Hepatocyte (in vitro differentiated cells): ENCODE measurements around the gene RHEBL1. TPM values are rescaled to one million over a fixed set of nuclear protein-coding genes. Genes with fewer than 3 reads are reported as not detected.

Experiments
- DNase-seq: peaks from one replicate; pipeline ENCODE4 v3.0.0-alpha.2; 2016; ENCODE audit warnings: low spot score
- H2AFZ ChIP-seq: fragments of 200-600 bp; sonication (generic); 2 replicates; pipeline ENCODE4 v1.6.0; 2016; ENCODE audit warnings: antibody characterized with exemption, mild to moderate bottlenecking
- H3K27ac ChIP-seq: fragments of 200-600 bp; sonication (generic); 2 replicates; pipeline ENCODE4 v1.5.1; 2016; ENCODE audit warnings: mild to moderate bottlenecking
- H3K27me3 ChIP-seq: fragments of 200-600 bp; sonication (generic); 2 replicates; pipeline ENCODE4 v1.6.1; 2016
- H3K36me3 ChIP-seq: fragments of 200-600 bp; sonication (generic); replicated peaks from 2 replicates; pipeline ENCODE4 v1.5.1; 2016; ENCODE audit warnings: low read depth; ENCODE audit not compliant: insufficient read depth
- H3K4me1 ChIP-seq: fragments of 200-600 bp; sonication (generic); 2 replicates; pipeline ENCODE4 v1.5.1; 2016; ENCODE audit warnings: mild to moderate bottlenecking, moderate library complexity; ENCODE audit not compliant: insufficient read depth
- H3K4me2 ChIP-seq: fragments of 200-600 bp; sonication (generic); 2 replicates; pipeline ENCODE4 v1.6.0; 2016
- H3K4me3 ChIP-seq: fragments of 200-600 bp; sonication (generic); 2 replicates; pipeline ENCODE4 v1.5.1; 2016; ENCODE audit warnings: mild to moderate bottlenecking
- H3K79me2 ChIP-seq: fragments of 200-600 bp; sonication (generic); 2 replicates; pipeline ENCODE4 v1.6.0; 2017; ENCODE audit warnings: mild to moderate bottlenecking
- H3K9me2 ChIP-seq: fragments of 200-600 bp; sonication (generic); replicated peaks from 2 replicates; pipeline ENCODE4 v1.6.0; 2017; ENCODE audit warnings: mild to moderate bottlenecking; ENCODE audit not compliant: insufficient read depth
- H3K9me3 ChIP-seq: fragments of 200-600 bp; sonication (generic); 2 replicates; pipeline ENCODE4 v1.5.1; 2016; ENCODE audit warnings: low read depth, mild to moderate bottlenecking
- H4K20me1 ChIP-seq: fragments of 200-600 bp; sonication (generic); 2 replicates; pipeline ENCODE4 v1.6.0; 2016; ENCODE audit warnings: mild to moderate bottlenecking; ENCODE audit not compliant: insufficient read depth, poor library complexity, severe bottlenecking
- EZH2 ChIP-seq: fragments of 200-600 bp; sonication (generic); IDR thresholded peaks from 2 replicates; pipeline ENCODE4 v1.6.1; 2016; ENCODE audit warnings: antibody characterized with exemption, mild to moderate bottlenecking, borderline replicate concordance
- EZH2phosphoT487 ChIP-seq: fragments of 200-600 bp; sonication (generic); IDR thresholded peaks from one replicate; pipeline ENCODE4 v1.6.1; 2018; ENCODE audit warnings: antibody characterized with exemption, mild to moderate bottlenecking, low read depth, moderate library complexity; ENCODE audit not compliant: unreplicated experiment, severe bottlenecking
- WGBS: methylation state at CpG from one replicate; pipeline ENCODE4 v1.1.6; 2016; ENCODE audit warnings: low lambda C conversion rate; ENCODE audit errors: missing lambda C conversion rate; 5-methylcytosine and 5-hydroxymethylcytosine counted together
- polyA plus RNA-seq: library from polyadenylated mRNA; unstranded; fragments of >200 nt; fragmentation: Nextera tagmentation; extraction: Ambion mirVana; gene quantifications from 2 replicates; pipeline ENCODE4 v1.2.1, GENCODE V29; 2016
- total RNA-seq: library from RNA; depleted of rRNA; stranded (reverse); fragments of >200 nt; gene quantifications from 2 replicates; pipeline ENCODE4 v1.2.3, GENCODE V29; 2014
- TF ChIP-seq, protein P1 (sequence below): fragments of 200-600 bp; sonication (generic); IDR thresholded peaks from 2 replicates; pipeline ENCODE4 v1.5.1; 2016; ENCODE audit warnings: antibody characterized with exemption, mild to moderate bottlenecking; ENCODE audit not compliant: poor library complexity

Gene RHEBL1
- total and polyA plus RNA-seq, 2 experiments from 2014 or later = 0.30 TPM; not detected in 1

DNA sequence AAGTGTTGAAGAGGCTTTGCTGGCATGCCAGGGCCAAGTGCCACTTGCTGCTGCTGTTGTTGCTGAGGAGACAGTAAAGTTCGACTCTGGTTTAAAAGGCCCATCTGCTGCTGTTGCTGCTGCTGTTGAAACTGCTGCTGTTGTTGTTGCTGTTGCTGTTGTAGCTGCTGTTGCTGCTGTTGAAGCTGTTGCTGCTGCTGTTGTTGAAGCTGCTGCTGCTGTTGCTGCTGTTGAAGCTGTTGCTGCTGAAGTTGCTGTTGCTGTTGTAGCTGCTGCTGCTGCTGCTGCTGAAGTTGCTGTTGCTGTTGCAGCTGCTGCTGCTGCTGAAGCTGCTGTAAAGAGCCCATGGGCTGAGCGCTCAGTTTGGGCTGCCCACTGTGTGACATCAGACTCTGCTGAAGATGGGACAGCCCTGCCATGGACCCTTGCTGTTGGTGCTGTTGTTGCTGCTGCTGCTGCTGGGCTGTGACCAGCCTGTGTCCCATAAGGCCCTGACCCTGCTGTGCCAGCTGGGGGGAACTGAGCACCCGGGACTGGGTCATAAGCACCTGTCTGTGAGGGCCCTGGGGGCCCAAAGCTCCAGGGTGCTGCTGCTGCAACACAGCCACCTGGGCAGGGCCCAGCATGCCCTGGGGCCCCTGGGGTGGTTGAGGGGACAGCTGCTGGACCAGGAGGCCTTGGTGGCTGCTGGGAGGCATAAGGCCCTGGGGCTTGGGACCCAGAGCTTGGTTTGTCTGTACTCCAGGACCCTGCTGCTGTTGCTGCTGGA, 36.9 kb downstream of the RHEBL1 start:
- H3K27ac ChIP-seq = no peak overlapping the region
- H3K9me2 ChIP-seq = no peaks in the 10 kb centered on the region
- H4K20me1 ChIP-seq = no peaks in the 10 kb centered on the region
- no peaks in the 10 kb centered on the region for H3K9me3 ChIP-seq
- no peak overlapping the region for H2AFZ ChIP-seq
- no peaks in the 10 kb centered on the region for H3K79me2 ChIP-seq
- H3K4me3 ChIP-seq = no peak overlapping the region
- 97% methylated on average over 3 of the region's 3 CpGs for WGBS
- TF ChIP-seq EZH2 (no peak), EZH2phosphoT487 (no peak)
- TF ChIP-seq, protein P1, sequence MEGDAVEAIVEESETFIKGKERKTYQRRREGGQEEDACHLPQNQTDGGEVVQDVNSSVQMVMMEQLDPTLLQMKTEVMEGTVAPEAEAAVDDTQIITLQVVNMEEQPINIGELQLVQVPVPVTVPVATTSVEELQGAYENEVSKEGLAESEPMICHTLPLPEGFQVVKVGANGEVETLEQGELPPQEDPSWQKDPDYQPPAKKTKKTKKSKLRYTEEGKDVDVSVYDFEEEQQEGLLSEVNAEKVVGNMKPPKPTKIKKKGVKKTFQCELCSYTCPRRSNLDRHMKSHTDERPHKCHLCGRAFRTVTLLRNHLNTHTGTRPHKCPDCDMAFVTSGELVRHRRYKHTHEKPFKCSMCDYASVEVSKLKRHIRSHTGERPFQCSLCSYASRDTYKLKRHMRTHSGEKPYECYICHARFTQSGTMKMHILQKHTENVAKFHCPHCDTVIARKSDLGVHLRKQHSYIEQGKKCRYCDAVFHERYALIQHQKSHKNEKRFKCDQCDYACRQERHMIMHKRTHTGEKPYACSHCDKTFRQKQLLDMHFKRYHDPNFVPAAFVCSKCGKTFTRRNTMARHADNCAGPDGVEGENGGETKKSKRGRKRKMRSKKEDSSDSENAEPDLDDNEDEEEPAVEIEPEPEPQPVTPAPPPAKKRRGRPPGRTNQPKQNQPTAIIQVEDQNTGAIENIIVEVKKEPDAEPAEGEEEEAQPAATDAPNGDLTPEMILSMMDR = no peak
- H3K4me2 ChIP-seq = no peak overlapping the region
- H3K4me1 ChIP-seq = no peaks in the 10 kb centered on the region
- H3K36me3 ChIP-seq = no peaks in the 10 kb centered on the region
- no peaks in the 10 kb centered on the region for H3K27me3 ChIP-seq
- no peak for DNase-seq

DNA sequence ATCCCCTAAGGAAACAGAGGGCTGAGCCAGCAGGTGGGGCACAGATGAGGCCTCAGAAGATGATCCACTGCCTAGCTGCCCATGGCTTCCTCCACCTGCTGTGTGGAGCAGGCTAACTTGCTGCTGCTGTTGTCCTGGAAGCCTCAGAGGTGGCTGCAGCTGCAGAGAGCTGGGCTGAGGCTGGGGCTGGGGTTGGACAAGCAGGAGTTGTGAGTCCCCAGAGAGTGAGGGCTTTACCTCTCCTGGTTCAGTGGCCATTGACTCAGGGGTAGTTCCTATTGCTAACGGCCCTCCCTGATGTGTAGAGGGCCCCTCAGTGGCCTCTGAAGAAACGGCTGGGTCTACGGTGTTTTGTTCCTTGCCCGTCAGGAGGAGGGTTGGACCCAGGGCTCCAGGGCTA, 37.5 kb downstream of the RHEBL1 start:
- DNase-seq = no peak
- Histone ChIP-seq H3K36me3 (no peaks in the 10 kb centered on the region), H4K20me1 (no peaks in the 10 kb centered on the region), H3K9me3 (no peaks in the 10 kb centered on the region), H3K9me2 (no peaks in the 10 kb centered on the region), H3K4me1 (no peaks in the 10 kb centered on the region), H3K27ac (no peak overlapping the region), H3K4me2 (no peak overlapping the region), H3K4me3 (no peak overlapping the region), H3K27me3 (no peaks in the 10 kb centered on the region), H3K79me2 (no peaks in the 10 kb centered on the region), H2AFZ (no peak overlapping the region)
- 91% methylated on average over 4 of the region's 4 CpGs for WGBS
- TF ChIP-seq, protein P1 = no peak
- TF ChIP-seq EZH2 = no peak
- TF ChIP-seq EZH2phosphoT487 = no peak

DNA sequence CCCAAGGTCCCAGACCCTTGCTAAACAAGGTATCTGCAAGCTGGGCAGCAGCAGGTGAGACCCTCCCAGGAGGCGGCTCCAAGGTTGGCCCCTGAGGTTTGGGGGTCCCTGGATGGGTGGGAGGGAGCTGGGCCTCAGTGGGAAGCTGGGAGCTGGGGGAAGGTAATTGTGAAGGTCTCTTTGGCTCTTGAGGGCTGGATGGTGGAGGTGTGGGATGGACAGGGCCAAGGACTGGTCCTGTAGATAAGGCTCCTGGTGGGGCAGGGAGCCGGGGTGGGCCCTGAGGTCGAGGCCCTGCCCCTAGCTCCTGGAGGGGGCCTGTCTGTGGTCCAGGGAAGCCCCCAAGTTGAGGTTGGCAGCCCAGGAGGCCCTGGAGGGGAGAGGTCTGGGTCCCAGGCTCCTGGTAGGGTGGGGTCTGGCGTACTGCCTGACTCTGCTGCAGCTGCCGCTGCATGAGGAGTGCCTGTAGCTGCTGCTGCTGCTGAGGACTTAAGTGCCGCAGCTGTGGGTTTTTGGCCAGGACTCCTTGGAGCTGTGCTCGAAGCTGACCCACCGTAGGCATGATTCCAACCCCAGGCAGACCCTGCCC, 38.1 kb downstream of the RHEBL1 start:
- no peak for TF ChIP-seq EZH2phosphoT487
- no peak for TF ChIP-seq EZH2
- TF ChIP-seq, protein P1 = no peak
- H3K4me1 ChIP-seq = no peaks in the 10 kb centered on the region
- WGBS = 100% methylated on average over 8 of the region's 8 CpGs
- no peak overlapping the region for H2AFZ ChIP-seq
- H3K36me3 ChIP-seq = no peaks in the 10 kb centered on the region
- H3K9me2 ChIP-seq = no peaks in the 10 kb centered on the region
- H3K79me2 ChIP-seq = no peaks in the 10 kb centered on the region
- H3K9me3 ChIP-seq = no peaks in the 10 kb centered on the region
- no peak overlapping the region for H3K4me2 ChIP-seq
- DNase-seq = no peak
- no peaks in the 10 kb centered on the region for H3K27me3 ChIP-seq
- H4K20me1 ChIP-seq = no peaks in the 10 kb centered on the region
- no peak overlapping the region for H3K27ac ChIP-seq
- H3K4me3 ChIP-seq = no peak overlapping the region
